OCI-LY1 (cell line): ENCODE measurements around the gene TACSTD2.

ENCODE experiments used
- H2AFZ ChIP-seq: fragments of 200-600 bp; sonication (generic), shearing (Covaris generic); 2 replicates; pipeline ENCODE4 v1.6.0; 2014; ENCODE audit warnings: antibody characterized with exemption, mild to moderate bottlenecking, low read length
- H3F3A ChIP-seq: fragments of 200-600 bp; sonication (generic), shearing (Covaris generic); 2 replicates; pipeline ENCODE4 v1.6.0; 2014; ENCODE audit warnings: mild to moderate bottlenecking, antibody characterized with exemption, low read length, moderate library complexity; ENCODE audit not compliant: insufficient read depth
- H3K27ac ChIP-seq: fragments of 200-600 bp; sonication (generic); 2 replicates; pipeline ENCODE4 v1.5.1; 2014; ENCODE audit warnings: low read length, mixed run types, mild to moderate bottlenecking, low read depth; ENCODE audit not compliant: poor library complexity, severe bottlenecking
- H3K27me3 ChIP-seq: fragments of 200-600 bp; sonication (generic); 2 replicates; pipeline ENCODE4 v1.6.0; 2014; ENCODE audit warnings: antibody characterized with exemption, mild to moderate bottlenecking, low read length, moderate library complexity; ENCODE audit not compliant: insufficient read depth
- H3K36me3 ChIP-seq: fragments of 200-600 bp; sonication (generic); 2 replicates; pipeline ENCODE4 v1.6.1; 2014; ENCODE audit warnings: mild to moderate bottlenecking, antibody characterized with exemption, low read length, moderate library complexity, mixed read lengths; ENCODE audit not compliant: insufficient read depth
- H3K4me1 ChIP-seq: fragments of 200-600 bp; sonication (generic); 2 replicates; pipeline ENCODE4 v1.5.1; 2014; ENCODE audit warnings: mild to moderate bottlenecking, low read length, moderate library complexity; ENCODE audit not compliant: insufficient read depth, severe bottlenecking
- H3K4me2 ChIP-seq: fragments of 200-600 bp; sonication (generic), shearing (Covaris generic); 2 replicates; pipeline ENCODE4 v1.6.1; 2014; ENCODE audit warnings: low read length
- H3K4me3 ChIP-seq: fragments of 200-600 bp; sonication (generic); 2 replicates; pipeline ENCODE4 v1.5.1; 2014; ENCODE audit warnings: low read length, low read depth, mild to moderate bottlenecking, mixed read lengths; ENCODE audit not compliant: poor library complexity, severe bottlenecking
- H3K79me2 ChIP-seq: fragments of 200-600 bp; shearing (Covaris generic); 2 replicates; pipeline ENCODE4 v1.6.1; 2016; ENCODE audit warnings: mixed run types, low read length, mixed read lengths; ENCODE audit not compliant: insufficient read depth
- H3K9ac ChIP-seq: fragments of 200-600 bp; sonication (generic), shearing (Covaris generic); 2 replicates; pipeline ENCODE4 v1.6.1; 2014; ENCODE audit warnings: mild to moderate bottlenecking, low read length, mixed read lengths
- H3K9me2 ChIP-seq: fragments of 200-600 bp; sonication (generic), shearing (Covaris generic); 2 replicates; pipeline ENCODE4 v1.6.1; 2014; ENCODE audit warnings: low read depth, mild to moderate bottlenecking, low read length, mixed read lengths
- H3K9me3 ChIP-seq: fragments of 200-600 bp; shearing (Covaris generic); 2 replicates; pipeline ENCODE4 v1.6.1; 2014; ENCODE audit warnings: low read length, mixed read lengths
- H4K20me1 ChIP-seq: fragments of 200-600 bp; sonication (generic), shearing (Covaris generic); 2 replicates; pipeline ENCODE4 v1.6.0; 2016; ENCODE audit warnings: mild to moderate bottlenecking, low read length; ENCODE audit not compliant: insufficient read depth
- CTCF ChIP-seq: fragments of 200-600 bp; sonication (generic), shearing (Covaris generic); IDR thresholded peaks from 2 replicates; pipeline ENCODE4 v1.5.1; 2017; ENCODE audit warnings: mild to moderate bottlenecking, antibody characterized with exemption, low read length, moderate library complexity, mixed read lengths
- EZH2 ChIP-seq: fragments of 200-600 bp; sonication (generic), shearing (Covaris generic); IDR thresholded peaks from 2 replicates; pipeline ENCODE4 v1.8.0; 2017; ENCODE audit warnings: borderline replicate concordance, mixed run types, mild to moderate bottlenecking, antibody characterized with exemption, low read length, moderate library complexity, mixed read lengths

TACSTD2 gene

DNA sequence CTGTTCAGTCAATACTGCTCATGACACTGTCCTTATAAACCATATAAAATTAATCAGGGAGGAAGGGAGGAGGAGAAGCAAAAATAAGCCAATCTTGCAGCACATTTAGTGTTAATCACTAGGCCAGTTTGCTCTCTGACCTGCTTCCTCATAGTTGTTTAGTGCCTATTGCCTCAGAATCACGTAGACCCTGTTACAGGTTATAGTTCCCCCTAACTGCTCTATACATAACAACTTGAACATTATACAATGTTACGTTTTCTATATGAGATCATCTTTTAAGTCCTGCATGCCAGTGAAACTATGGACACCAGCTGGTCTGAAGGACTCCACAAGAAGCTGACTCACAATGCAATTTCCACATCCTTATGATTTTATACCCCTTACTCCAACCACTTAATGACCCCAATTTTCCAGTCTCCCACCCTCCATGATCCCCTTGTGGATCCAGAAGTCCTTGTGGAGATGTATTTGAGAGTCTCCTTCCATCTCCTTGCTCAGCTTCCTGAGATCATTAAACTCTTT lies 34.9 kb upstream of the TACSTD2 start:
- H4K20me1 ChIP-seq = no peaks in the 10 kb centered on the region
- H3K27me3 ChIP-seq = no peaks in the 10 kb centered on the region
- H3K9me2 ChIP-seq = no peaks in the 10 kb centered on the region
- H3K27ac ChIP-seq = no peak overlapping the region
- H3K9ac ChIP-seq = no peak overlapping the region
- no peak overlapping the region for H3K4me3 ChIP-seq
- H3K4me1 ChIP-seq = no peaks in the 10 kb centered on the region
- no peak overlapping the region for H2AFZ ChIP-seq
- H3K9me3 ChIP-seq = no peaks in the 10 kb centered on the region
- TF ChIP-seq CTCF (no peak), EZH2 (no peak)
- no peaks in the 10 kb centered on the region for H3K36me3 ChIP-seq
- H3F3A ChIP-seq = no peaks in the 10 kb centered on the region
- H3K79me2 ChIP-seq = no peaks in the 10 kb centered on the region
- H3K4me2 ChIP-seq = no peak overlapping the region

- Histone ChIP-seq H4K20me1 (no peaks in the 10 kb centered on the region), H3K9me2 (no peaks in the 10 kb centered on the region), H3K9ac (no peak overlapping the region)
These were observed 31.9 kb upstream of the TACSTD2 start for GRCh38 chr1:58608945-58609344.

GRCh38 chr1:58608297-58608696 lies 31.2 kb upstream of the TACSTD2 start:
- H3K9me2 ChIP-seq = no peaks in the 10 kb centered on the region
- H4K20me1 ChIP-seq = no peaks in the 10 kb centered on the region
- TF ChIP-seq EZH2 (no peak), CTCF (no peak)
- no peak overlapping the region for H3K9ac ChIP-seq
- no peak overlapping the region for H3K4me2 ChIP-seq
- no peaks in the 10 kb centered on the region for H3F3A ChIP-seq
- H3K27ac ChIP-seq = no peak overlapping the region
- H3K36me3 ChIP-seq = no peaks in the 10 kb centered on the region
- no peaks in the 10 kb centered on the region for H3K79me2 ChIP-seq
- H3K4me1 ChIP-seq = no peaks in the 10 kb centered on the region
- H3K9me3 ChIP-seq = no peaks in the 10 kb centered on the region
- no peaks in the 10 kb centered on the region for H3K27me3 ChIP-seq
- H2AFZ ChIP-seq = no peak overlapping the region
- no peak overlapping the region for H3K4me3 ChIP-seq

More at GRCh38 chr1:58608945-58609344, 31.9 kb upstream of the TACSTD2 start:
- H3K9me3 ChIP-seq = no peaks in the 10 kb centered on the region
- H3K27ac ChIP-seq = no peak overlapping the region
- H3K27me3 ChIP-seq = no peaks in the 10 kb centered on the region
- H3K4me2 ChIP-seq = no peak overlapping the region
- no peak for TF ChIP-seq CTCF
- TF ChIP-seq EZH2 = no peak
- no peaks in the 10 kb centered on the region for H3F3A ChIP-seq
- H3K4me3 ChIP-seq = no peak overlapping the region
- H2AFZ ChIP-seq = no peak overlapping the region
- H3K79me2 ChIP-seq = no peaks in the 10 kb centered on the region
- no peaks in the 10 kb centered on the region for H3K4me1 ChIP-seq
- H3K36me3 ChIP-seq = no peaks in the 10 kb centered on the region
